AG10803 (cell line): ENCODE data around the gene TLE6.

Experiments
- DNase-seq: peaks from one replicate; pipeline ENCODE4 v3.0.0; 2010; ENCODE audit warnings: low read depth
- H3K4me3 ChIP-seq: 2 replicates; pipeline ENCODE4 v1.5.1; 2011; ENCODE audit warnings: mild to moderate bottlenecking, low read length, control low read depth
- TF ChIP-seq, protein P1 (sequence below): conservative IDR thresholded peaks from 2 replicates; pipeline ENCODE4 v1.5.1; 2011; ENCODE audit warnings: mild to moderate bottlenecking, low read length, control low read depth, inconsistent platforms

TLE6 gene

DNA sequence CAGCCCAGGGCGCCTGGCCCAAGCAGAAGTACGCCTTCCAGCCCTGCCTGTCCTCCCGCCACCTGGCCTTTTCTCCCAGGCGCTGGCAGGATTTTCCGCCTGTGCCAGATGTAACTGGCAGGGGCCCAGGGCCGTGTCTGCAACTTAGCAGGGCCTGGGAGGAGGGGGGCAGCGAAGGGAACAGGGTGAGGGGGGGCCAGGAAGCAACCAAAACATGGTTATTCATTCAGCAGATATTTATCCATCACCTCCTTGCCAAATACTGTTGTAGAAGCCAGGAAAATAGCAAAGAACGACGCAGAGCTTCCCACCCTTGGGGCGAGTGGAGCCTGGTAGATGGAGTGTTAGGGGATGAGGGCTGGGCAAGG, 5.6 kb downstream of the TLE6 start:
- peak overlapping the region; percentile 56 for H3K4me3 ChIP-seq
- TF ChIP-seq, protein P1, sequence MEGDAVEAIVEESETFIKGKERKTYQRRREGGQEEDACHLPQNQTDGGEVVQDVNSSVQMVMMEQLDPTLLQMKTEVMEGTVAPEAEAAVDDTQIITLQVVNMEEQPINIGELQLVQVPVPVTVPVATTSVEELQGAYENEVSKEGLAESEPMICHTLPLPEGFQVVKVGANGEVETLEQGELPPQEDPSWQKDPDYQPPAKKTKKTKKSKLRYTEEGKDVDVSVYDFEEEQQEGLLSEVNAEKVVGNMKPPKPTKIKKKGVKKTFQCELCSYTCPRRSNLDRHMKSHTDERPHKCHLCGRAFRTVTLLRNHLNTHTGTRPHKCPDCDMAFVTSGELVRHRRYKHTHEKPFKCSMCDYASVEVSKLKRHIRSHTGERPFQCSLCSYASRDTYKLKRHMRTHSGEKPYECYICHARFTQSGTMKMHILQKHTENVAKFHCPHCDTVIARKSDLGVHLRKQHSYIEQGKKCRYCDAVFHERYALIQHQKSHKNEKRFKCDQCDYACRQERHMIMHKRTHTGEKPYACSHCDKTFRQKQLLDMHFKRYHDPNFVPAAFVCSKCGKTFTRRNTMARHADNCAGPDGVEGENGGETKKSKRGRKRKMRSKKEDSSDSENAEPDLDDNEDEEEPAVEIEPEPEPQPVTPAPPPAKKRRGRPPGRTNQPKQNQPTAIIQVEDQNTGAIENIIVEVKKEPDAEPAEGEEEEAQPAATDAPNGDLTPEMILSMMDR, result no peak
- peak; percentile 98 for DNase-seq

DNA sequence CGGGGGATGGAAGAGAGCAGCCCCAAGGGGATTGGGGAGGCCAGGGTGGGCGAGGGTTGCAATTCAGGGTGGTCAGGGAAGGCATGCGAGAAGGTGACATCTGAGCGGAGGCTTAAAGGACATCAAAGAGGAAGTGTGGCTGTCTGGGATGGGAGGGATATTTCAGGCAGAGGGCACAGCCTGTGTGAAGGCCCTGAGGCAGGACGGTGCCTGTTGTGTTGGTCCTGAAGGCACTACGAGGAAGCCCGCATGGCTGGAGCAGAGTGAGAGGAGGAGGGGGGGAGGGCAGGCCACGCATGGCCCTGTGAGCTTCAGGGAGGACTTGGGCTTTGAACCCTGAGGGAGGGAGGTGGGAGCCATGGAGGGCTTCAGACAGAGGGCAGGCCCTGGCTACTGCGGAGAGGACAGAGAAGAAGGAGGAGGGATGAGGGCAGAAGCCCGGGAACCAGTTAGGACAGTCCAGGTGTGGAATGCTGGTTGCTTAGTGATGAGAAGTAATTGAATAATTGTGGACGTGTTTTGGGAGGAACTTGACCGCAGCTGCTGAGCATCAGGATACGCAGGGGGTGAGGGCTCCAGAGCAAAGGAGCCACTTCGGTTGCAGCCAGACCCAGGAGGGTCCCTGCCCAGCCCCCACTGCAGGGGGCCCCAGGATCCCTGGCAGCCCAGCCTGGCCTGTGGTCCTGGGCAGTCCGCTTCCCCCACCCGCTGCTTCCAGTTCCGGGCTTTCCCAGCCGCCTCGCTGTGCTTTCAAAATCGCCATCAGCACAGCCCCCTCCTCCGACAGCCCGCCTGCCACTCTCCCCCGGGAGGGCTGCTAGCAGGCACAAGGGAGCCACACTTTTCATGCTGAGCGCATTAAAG, 6.2 kb downstream of the TLE6 start:
- TF ChIP-seq, protein P1, result no peak
- DNase-seq, result peak; percentile 96
- peak overlapping the region; percentile 56 for H3K4me3 ChIP-seq

DNA sequence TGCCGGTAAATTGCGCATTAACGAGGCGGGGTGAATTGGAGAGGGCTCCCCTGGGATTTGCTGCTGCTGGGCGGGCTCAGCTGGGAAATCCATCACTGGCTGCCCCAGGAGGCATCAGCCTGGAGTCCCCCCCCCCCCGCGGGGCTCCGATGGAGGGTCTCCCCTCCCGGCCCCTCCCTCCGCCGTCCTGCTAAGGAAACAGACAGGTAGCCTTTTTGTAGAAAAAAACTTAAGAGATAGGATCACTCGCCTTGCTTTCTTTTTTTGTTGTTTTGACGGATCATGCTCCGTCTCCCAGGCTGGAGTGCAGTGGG, 6.8 kb downstream of the TLE6 start:
- no peak for DNase-seq
- H3K4me3 ChIP-seq, result peak overlapping the region; percentile 56

DNA sequence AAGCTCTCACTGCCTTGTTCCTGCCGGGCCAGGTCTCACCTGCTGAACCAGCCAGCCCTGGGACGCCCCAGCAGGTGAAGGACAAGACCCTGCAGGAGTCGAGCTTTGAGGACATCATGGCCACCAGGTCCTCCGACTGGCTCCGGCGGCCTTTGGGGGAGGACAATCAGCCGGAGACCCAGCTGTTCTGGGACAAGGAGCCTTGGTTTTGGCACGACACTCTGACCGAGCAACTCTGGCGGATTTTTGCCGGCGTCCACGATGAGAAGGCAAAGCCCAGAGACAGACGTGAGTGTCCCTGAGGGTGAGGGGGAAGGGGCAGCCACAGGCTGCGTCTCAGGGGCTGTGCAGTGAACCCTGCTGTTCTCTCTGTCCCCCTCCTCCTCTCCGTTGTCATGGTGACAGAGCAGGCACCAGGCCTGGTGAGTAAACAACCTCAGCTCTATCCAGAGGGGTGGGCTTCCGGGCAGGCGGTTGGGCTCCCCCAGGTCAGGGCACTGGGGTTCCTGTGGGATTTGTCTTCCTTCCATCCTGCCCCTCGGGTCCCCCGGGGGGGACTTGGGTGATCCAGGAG, 9.7 kb downstream of the TLE6 start:
- no peak overlapping the region for H3K4me3 ChIP-seq
- DNase-seq, result no peak
- TF ChIP-seq, protein P1, result no peak

More for the DNA sequence above, 6.8 kb downstream of the TLE6 start:
- TF ChIP-seq, protein P1, result no peak

DNA sequence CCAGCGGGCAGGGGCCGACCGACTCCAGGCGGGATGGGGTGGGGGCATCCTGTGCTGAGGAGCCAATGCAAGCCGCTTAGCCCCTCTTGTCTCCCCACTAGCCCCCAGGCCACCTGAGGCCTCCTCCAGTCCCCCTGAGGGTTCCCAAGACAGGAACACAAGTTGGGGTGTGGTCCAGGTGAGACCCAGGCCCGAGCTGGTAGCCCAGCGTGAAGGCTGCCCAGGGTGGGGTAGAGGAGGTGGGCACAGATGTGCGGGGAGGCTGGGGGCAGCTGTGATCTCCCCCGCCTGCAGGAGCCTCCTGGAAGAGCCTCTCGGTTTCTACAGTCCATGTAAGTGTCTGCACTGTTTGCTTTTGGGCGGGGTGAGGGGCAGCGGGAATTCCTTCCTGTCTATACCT, 10.4 kb downstream of the TLE6 start:
- TF ChIP-seq, protein P1, result no peak
- DNase-seq, result no peak
- no peak overlapping the region for H3K4me3 ChIP-seq

DNA sequence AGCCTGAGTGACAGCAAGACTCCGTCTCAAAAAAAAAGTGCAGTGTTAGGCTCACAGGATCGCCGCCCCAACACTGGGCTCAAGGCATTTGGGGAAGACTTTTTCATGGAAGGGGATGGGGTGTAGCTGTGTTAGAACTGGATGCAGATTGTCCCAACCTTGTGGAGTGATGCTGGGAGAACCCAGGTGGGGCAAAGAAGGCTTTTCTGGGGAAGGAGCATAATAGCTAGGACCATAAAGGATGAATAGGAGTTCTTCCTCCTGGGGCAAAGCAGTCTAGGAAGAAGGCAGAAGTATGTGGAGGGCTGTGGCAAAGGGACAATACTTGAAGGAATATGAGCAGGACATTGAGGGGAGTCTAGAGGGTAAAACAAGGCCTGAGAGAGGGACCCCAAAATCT, 11.2 kb downstream of the TLE6 start:
- no peak overlapping the region for H3K4me3 ChIP-seq
- TF ChIP-seq, protein P1, result no peak
- DNase-seq, result no peak
